OCI-LY3 (cell line): ENCODE measurements around the gene REXO4.

Experiments used
- EZH2phosphoT487 ChIP-seq: fragments of 200-600 bp; shearing (Covaris generic); IDR thresholded peaks from 2 replicates; pipeline ENCODE4 v1.6.1; 2018; ENCODE audit warnings: antibody characterized with exemption, mixed run types, low read depth
- TF ChIP-seq, protein P1 (sequence below): fragments of 200-600, 300-600 bp; sonication (generic); IDR thresholded peaks from 2 replicates; pipeline ENCODE4 v1.5.1; 2014; ENCODE audit warnings: antibody characterized with exemption, low read length, low read depth

GRCh38 chr9:133458643-133459312 is 41.0 kb upstream of the REXO4 start:
- TF ChIP-seq, protein P1, sequence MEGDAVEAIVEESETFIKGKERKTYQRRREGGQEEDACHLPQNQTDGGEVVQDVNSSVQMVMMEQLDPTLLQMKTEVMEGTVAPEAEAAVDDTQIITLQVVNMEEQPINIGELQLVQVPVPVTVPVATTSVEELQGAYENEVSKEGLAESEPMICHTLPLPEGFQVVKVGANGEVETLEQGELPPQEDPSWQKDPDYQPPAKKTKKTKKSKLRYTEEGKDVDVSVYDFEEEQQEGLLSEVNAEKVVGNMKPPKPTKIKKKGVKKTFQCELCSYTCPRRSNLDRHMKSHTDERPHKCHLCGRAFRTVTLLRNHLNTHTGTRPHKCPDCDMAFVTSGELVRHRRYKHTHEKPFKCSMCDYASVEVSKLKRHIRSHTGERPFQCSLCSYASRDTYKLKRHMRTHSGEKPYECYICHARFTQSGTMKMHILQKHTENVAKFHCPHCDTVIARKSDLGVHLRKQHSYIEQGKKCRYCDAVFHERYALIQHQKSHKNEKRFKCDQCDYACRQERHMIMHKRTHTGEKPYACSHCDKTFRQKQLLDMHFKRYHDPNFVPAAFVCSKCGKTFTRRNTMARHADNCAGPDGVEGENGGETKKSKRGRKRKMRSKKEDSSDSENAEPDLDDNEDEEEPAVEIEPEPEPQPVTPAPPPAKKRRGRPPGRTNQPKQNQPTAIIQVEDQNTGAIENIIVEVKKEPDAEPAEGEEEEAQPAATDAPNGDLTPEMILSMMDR, result no peak
- no peak for TF ChIP-seq EZH2phosphoT487
